HepG2 (cell line): ENCODE measurements around the gene IGFBP6.

ENCODE experiments used
- CTCF ChIP-seq: sonication (generic); formaldehyde crosslinking; IDR thresholded peaks from 2 replicates; pipeline ENCODE4 v1.5.0; 2020; ENCODE audit warnings: mild to moderate bottlenecking, missing genetic modification reagents, moderate library complexity
- EHMT2 ChIP-seq: fragments of 200-600 bp; sonication (generic); IDR thresholded peaks from 2 replicates; pipeline ENCODE4 v1.7.0; 2017; ENCODE audit warnings: antibody characterized with exemption, low read depth, low read length, borderline replicate concordance
- EZH2 ChIP-seq: conservative IDR thresholded peaks from 2 replicates; pipeline ENCODE4 v1.6.1; 2012; ENCODE audit warnings: mild to moderate bottlenecking, low read depth, low read length, moderate library complexity
- HNRNPLL ChIP-seq: fragments of 200-400 bp; formaldehyde crosslinking; IDR thresholded peaks from 2 replicates; pipeline ENCODE4 v1.6.1; 2017; ENCODE audit warnings: mild to moderate bottlenecking, low read depth, low read length; ENCODE audit not compliant: poor library complexity, severe bottlenecking
- KDM1A ChIP-seq: IDR thresholded peaks from 2 replicates; pipeline ENCODE4 v1.6.1; 2016; ENCODE audit warnings: missing compliant biosample characterization
- MAFF ChIP-seq: IDR thresholded peaks from 2 replicates; pipeline ENCODE4 v1.6.1; 2011; ENCODE audit warnings: low read depth, low read length, improper control_type of control experiment
- MED1 ChIP-seq: sonication (generic); formaldehyde crosslinking; IDR thresholded peaks from 2 replicates; pipeline ENCODE4 v1.4.0; 2020; ENCODE audit warnings: missing genetic modification reagents
- POLR2A ChIP-seq, 2 experiments: IDR thresholded peaks; 2 replicates each; pipeline ENCODE4 v1.6.1; 2011; ENCODE audit warnings: low read depth in 2 of 2, low read length in 2 of 2, mild to moderate bottlenecking in 1 of 2, moderate library complexity in 1 of 2; ENCODE audit not compliant: insufficient read depth in 1 of 2
- TFAP4 ChIP-seq: sonication (generic); IDR thresholded peaks from 2 replicates; pipeline ENCODE4 v1.6.1; 2016; ENCODE audit warnings: low read depth, borderline replicate concordance
- U2AF1 ChIP-seq: fragments of 200-400 bp; formaldehyde crosslinking; optimal IDR thresholded peaks from 2 replicates; pipeline ENCODE3; 2017; ENCODE audit warnings: mild to moderate bottlenecking, low read depth, low read length
- TF ChIP-seq, protein P1 (sequence below): IDR thresholded peaks from 2 replicates; pipeline ENCODE4 v1.6.1; 2018; ENCODE audit warnings: missing genetic modification reagents
- TF ChIP-seq, protein P2 (sequence below): sonication (generic); formaldehyde crosslinking; IDR thresholded peaks from 2 replicates; pipeline ENCODE4 v1.8.0; 2022; ENCODE audit warnings: missing genetic modification reagents, mild to moderate bottlenecking, borderline replicate concordance

GRCh38 chr12:53131844-53132243 lies 34.4 kb downstream of the IGFBP6 start:
- TF ChIP-seq POLR2A (IDR thresholded peaks at IDR 0.05; ENCODE audit: insufficient read depth in 1 of 2, low read depth in 2 of 2, low read length in 2 of 2), result no peak
- no peak for TF ChIP-seq MED1 (CRISPR knock-in tag)
- TF ChIP-seq U2AF1, result no peak
- TF ChIP-seq CTCF (CRISPR knock-in tag), result no peak
- TF ChIP-seq TFAP4, result no peak
- no peak for TF ChIP-seq EHMT2
- no peak for TF ChIP-seq MAFF
- no peak for TF ChIP-seq HNRNPLL
- TF ChIP-seq, protein P1, sequence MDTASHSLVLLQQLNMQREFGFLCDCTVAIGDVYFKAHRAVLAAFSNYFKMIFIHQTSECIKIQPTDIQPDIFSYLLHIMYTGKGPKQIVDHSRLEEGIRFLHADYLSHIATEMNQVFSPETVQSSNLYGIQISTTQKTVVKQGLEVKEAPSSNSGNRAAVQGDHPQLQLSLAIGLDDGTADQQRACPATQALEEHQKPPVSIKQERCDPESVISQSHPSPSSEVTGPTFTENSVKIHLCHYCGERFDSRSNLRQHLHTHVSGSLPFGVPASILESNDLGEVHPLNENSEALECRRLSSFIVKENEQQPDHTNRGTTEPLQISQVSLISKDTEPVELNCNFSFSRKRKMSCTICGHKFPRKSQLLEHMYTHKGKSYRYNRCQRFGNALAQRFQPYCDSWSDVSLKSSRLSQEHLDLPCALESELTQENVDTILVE (CRISPR knock-in tag), result no peak
- no peak for TF ChIP-seq KDM1A (CRISPR knock-in tag)
- TF ChIP-seq EZH2, result no peak
- TF ChIP-seq, protein P2, sequence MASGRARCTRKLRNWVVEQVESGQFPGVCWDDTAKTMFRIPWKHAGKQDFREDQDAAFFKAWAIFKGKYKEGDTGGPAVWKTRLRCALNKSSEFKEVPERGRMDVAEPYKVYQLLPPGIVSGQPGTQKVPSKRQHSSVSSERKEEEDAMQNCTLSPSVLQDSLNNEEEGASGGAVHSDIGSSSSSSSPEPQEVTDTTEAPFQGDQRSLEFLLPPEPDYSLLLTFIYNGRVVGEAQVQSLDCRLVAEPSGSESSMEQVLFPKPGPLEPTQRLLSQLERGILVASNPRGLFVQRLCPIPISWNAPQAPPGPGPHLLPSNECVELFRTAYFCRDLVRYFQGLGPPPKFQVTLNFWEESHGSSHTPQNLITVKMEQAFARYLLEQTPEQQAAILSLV (CRISPR knock-in tag), result no peak
